Measurements from ENCODE around the gene SNX5. TPM values are rescaled to one million over a fixed set of nuclear protein-coding genes. Genes with fewer than 3 reads are reported as not detected.
A peak's percentile ranks its signal among the peaks of the same experiment; 100 is the strongest.

Gene SNX5
- total and polyA plus RNA-seq, 9 of the 15 experiments (the other 6 are each of a cell fraction or from before 2014, with no cell fraction given), result 53.5 to 276 (median 160) TPM

- TF ChIP-seq, protein P1, sequence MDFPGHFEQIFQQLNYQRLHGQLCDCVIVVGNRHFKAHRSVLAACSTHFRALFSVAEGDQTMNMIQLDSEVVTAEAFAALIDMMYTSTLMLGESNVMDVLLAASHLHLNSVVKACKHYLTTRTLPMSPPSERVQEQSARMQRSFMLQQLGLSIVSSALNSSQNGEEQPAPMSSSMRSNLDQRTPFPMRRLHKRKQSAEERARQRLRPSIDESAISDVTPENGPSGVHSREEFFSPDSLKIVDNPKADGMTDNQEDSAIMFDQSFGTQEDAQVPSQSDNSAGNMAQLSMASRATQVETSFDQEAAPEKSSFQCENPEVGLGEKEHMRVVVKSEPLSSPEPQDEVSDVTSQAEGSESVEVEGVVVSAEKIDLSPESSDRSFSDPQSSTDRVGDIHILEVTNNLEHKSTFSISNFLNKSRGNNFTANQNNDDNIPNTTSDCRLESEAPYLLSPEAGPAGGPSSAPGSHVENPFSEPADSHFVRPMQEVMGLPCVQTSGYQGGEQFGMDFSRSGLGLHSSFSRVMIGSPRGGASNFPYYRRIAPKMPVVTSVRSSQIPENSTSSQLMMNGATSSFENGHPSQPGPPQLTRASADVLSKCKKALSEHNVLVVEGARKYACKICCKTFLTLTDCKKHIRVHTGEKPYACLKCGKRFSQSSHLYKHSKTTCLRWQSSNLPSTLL (IDR thresholded peaks at IDR 0.05), result no peak
- TF ChIP-seq CBFB (CRISPR knock-in tag; IDR thresholded peaks at IDR 0.05) (no peak), CREB5 (CRISPR knock-in tag; IDR thresholded peaks at IDR 0.05) (no peak), CBX5 (IDR thresholded peaks at IDR 0.05; ENCODE audit: borderline replicate concordance, low read depth) (no peak), ARNT (IDR thresholded peaks at IDR 0.05) (peak; percentile 26 to 72; a peak in 1 of 4 replicates), FOXA3 (CRISPR knock-in tag; conservative IDR thresholded peaks at IDR 0.05 in 1 of 2, IDR thresholded peaks at IDR 0.05 in 1 of 2) (peak in 1 of 2 experiments; percentile 52; a peak in 1 of 4 replicates), STAT5A (IDR thresholded peaks at IDR 0.05; ENCODE audit: borderline replicate concordance, low read length) (peak; percentile 59; the same call in 1 of the 2 replicates), ZNF197 (CRISPR knock-in tag; IDR thresholded peaks at IDR 0.05; ENCODE audit: low read depth) (no peak), PBX2 (CRISPR knock-in tag; IDR thresholded peaks at IDR 0.05; ENCODE audit: low read depth) (no peak), PBX2 (tag; conservative IDR thresholded peaks at IDR 0.05; ENCODE audit: low read depth) (peak; percentile 46; the same call in 1 of the 2 replicates), ZNF764 (CRISPR knock-in tag; IDR thresholded peaks at IDR 0.05; ENCODE audit: low read depth) (no peak), MTA3 (IDR thresholded peaks at IDR 0.05; ENCODE audit: borderline replicate concordance) (peak; percentile 42; the same call in 1 of the 2 replicates), TAF9B (IDR thresholded peaks at IDR 0.05; ENCODE audit: partially characterized antibody) (no peak), HMG20B (CRISPR knock-in tag; IDR thresholded peaks at IDR 0.05) (no peak), MTF1 (CRISPR knock-in tag; IDR thresholded peaks at IDR 0.05; ENCODE audit: borderline replicate concordance) (no peak), HMGXB4 (CRISPR knock-in tag; IDR thresholded peaks at IDR 0.05) (no peak), ERF (CRISPR knock-in tag; IDR thresholded peaks at IDR 0.05) (no peak)
- TF ChIP-seq, protein P2, sequence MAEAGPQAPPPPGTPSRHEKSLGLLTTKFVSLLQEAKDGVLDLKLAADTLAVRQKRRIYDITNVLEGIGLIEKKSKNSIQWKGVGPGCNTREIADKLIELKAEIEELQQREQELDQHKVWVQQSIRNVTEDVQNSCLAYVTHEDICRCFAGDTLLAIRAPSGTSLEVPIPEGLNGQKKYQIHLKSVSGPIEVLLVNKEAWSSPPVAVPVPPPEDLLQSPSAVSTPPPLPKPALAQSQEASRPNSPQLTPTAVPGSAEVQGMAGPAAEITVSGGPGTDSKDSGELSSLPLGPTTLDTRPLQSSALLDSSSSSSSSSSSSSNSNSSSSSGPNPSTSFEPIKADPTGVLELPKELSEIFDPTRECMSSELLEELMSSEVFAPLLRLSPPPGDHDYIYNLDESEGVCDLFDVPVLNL (CRISPR knock-in tag; IDR thresholded peaks at IDR 0.05; ENCODE audit: low read depth), result no peak
Observed at GRCh38 chr20:17958373-17959256, 10.0 kb downstream of the SNX5 start (continued).

Measured in K562 (cell line).